Fibroblast of villous mesenchyme (primary cell): ENCODE results near the gene ZSCAN22. TPM values are rescaled to one million over a fixed set of nuclear protein-coding genes. Genes with fewer than 3 reads are reported as not detected.

ENCODE experiments used
- DNase-seq: peaks from one replicate; pipeline ENCODE4 v3.0.0-alpha.2; 2010; ENCODE audit warnings: low read depth
- H3K4me3 ChIP-seq: 2 replicates; pipeline ENCODE4 v1.5.1; 2011; ENCODE audit warnings: low read depth, mild to moderate bottlenecking, low read length
- total RNA-seq: library from RNA; depleted of rRNA; stranded (reverse); fragments of >200 nt; gene quantifications from 2 replicates; pipeline ENCODE4 v1.2.3, GENCODE V29; 2012
- TF ChIP-seq, protein P1 (sequence below): IDR thresholded peaks from 2 replicates; pipeline ENCODE4 v1.5.1; 2012; ENCODE audit warnings: low read depth, mild to moderate bottlenecking, low read length; ENCODE audit not compliant: insufficient read depth

Gene ZSCAN22
- total RNA-seq, 1 donor, result 3.0 TPM

DNA sequence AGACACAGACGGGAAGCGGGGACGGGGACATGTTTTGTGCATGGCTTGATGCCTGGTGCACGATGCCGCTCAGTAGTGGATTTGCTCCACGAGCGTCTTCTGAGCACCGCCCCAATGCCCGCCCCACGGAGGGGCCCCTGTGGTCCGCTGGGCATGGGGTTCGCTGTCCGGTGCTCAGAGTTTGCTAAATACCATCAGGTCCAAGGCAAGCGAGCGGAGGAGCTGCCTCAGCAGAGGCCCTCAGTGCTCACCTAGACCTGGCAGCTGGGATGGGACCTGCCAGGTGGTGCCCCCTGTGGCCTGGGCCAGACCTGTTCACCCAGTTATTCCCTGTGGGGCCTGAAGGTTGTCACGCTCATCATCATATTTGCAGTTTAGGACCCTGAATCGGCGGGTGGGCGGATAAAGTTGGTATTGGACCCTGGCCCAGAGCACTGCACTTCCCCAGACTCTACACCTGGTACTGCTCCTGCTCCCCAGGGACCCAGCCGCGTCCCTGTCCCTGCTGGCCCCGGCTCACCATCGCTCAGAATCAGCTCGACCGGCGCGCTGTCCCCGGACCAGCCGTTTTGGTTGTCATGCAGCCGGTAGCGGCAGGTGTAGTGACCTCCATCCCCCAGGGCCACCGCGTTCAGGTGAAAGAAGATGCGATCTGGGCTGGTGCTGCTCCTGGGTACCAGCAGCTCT is 24.2 kb downstream of the ZSCAN22 start:
- no peak overlapping the region for H3K4me3 ChIP-seq
- TF ChIP-seq, protein P1, sequence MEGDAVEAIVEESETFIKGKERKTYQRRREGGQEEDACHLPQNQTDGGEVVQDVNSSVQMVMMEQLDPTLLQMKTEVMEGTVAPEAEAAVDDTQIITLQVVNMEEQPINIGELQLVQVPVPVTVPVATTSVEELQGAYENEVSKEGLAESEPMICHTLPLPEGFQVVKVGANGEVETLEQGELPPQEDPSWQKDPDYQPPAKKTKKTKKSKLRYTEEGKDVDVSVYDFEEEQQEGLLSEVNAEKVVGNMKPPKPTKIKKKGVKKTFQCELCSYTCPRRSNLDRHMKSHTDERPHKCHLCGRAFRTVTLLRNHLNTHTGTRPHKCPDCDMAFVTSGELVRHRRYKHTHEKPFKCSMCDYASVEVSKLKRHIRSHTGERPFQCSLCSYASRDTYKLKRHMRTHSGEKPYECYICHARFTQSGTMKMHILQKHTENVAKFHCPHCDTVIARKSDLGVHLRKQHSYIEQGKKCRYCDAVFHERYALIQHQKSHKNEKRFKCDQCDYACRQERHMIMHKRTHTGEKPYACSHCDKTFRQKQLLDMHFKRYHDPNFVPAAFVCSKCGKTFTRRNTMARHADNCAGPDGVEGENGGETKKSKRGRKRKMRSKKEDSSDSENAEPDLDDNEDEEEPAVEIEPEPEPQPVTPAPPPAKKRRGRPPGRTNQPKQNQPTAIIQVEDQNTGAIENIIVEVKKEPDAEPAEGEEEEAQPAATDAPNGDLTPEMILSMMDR, result no peak
- DNase-seq, result no peak

DNA sequence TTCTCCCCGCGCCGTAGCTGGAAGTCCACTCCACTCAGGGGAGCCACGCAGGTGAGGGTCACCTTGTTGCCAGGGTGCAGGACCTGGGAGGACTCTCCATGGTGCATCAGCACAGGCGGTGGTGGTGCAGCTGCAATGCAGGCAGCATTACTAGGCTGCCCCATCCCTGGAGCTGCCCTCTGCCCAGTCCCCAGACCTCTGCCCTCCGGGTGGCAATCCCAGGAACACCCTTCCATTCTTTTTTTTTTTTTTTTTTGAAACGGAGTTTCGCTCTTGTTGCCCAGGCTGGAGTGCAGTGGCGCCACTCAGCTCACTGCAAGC is 24.7 kb downstream of the ZSCAN22 start:
- no peak overlapping the region for H3K4me3 ChIP-seq
- DNase-seq, result no peak
- TF ChIP-seq, protein P1, result no peak

DNA sequence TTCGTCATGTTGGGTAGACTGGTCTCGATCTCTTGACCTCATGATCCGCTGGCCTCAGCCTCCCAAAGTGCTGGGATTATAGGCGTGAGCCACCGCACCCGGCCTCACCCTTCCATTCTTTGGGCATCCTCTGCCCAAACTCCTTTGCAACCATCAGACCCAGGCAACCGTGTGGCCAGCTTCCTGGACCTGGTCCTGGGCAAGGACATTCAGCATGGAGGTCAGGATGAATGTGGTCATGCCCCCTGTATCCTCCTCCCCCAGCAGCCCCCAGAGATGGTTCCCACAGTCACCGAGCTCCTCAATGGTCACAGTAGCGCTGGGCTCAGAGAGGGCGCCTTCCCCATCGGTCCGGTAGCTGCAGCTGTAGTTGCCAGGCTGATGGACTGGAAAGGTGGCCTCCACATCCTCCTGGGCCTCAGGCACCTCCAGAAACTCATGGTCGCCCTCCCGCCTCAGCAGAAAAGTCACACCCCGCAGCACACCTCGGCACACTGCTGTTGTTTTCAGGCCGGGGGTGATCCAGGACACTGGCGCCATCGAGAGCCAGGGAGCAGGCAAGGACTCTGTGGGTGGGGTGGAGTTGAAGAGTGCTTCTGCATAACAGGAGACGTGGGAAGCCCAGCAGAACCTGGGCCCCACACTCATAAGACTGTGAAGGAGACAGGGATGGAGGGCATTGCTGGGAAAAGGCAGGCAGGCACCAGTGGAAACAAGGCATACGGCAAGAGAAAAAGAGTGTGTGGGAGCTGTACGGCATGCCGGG is 25.4 kb downstream of the ZSCAN22 start:
- no peak overlapping the region for H3K4me3 ChIP-seq
- TF ChIP-seq, protein P1, result no peak
- no peak for DNase-seq

DNA sequence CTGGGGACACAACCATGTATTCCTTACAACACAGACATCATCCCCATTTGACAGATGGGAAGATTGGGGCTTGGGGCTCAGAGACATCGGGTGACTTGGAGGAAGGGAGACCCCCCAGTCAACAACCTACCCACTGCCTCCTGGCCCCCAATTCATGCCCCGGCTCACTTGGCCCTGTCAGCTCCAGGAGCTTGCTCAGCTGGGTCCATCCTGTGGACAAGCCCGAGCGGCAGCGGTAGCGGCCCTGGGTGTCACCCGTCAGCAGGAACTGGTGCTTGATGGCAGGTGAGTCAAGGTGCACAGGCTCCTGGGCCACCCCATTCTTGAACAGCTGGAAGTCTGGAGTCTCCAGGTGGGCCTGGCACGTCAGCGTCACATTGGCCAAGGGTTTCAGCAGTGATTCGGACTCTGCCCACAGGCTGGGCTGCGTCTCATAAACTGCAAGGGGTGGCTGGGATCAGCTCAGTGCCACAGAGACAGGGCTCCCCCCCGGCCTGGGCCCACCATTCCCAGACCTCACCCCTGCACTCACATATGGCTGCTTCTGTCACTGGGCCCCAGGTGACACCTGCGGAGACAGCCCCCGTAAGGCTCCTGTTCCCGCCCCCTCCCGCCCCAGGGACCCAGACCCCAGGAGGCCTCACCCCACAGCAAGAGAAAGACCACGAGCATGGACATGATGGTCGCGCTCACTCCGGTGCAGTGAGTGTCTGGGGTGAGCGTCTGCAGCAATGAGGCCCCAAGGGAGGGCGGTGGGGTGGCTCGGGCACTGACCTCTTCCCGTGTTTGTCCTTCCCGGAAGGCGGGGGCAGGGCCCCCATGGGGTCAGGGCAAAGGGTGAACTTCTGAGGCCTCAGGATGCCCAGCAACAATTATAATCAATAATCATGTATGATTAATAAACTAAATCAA is 26.2 kb downstream of the ZSCAN22 start, which contains the start of gene A1BG:
A1BG (minus strand) TSS at position 733 of the 912 bp plus-strand sequence; CDS start at position 678, 55 bp downstream.
- no peak for DNase-seq
- H3K4me3 ChIP-seq, result no peak within 1 kb of the TSS
- TF ChIP-seq, protein P1, result no peak

DNA sequence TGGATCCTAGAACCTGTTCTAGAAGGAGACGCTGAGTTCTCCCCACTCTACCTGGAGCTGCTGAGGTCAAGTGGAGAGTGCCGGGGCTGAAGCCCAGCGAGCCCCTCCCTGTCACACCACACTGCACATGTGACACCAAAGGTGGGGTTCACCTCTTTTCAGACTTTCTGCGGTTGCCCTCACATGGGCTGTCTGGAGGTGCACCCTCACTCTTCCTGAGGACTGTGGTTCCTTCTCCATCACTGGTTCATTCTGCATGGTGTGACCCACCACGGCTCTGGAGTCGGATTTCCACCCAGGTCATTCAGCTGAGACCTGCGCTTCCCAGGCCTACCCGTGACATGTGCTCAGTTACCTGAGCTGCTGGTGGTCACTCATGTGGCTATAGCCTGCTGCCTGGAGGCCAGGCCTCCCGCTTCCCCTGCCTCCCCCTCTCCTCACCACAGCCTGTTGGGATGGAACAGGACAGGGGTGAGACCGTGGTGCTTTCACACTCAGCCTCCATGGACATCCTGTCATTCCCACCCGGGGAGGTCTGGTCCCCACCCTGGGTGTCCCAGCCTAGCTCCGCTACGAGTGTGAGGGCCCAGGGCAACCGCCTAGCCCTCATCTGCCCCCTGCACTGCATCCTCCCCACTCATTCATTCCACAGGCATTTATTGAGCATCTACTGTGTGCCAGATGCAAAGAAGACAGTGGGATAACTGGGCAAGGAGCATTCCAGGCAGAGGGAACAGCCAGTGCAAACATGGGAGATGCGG is 27.1 kb downstream of the ZSCAN22 start:
- no peak for DNase-seq
- TF ChIP-seq, protein P1, result no peak
- no peak overlapping the region for H3K4me3 ChIP-seq

DNA sequence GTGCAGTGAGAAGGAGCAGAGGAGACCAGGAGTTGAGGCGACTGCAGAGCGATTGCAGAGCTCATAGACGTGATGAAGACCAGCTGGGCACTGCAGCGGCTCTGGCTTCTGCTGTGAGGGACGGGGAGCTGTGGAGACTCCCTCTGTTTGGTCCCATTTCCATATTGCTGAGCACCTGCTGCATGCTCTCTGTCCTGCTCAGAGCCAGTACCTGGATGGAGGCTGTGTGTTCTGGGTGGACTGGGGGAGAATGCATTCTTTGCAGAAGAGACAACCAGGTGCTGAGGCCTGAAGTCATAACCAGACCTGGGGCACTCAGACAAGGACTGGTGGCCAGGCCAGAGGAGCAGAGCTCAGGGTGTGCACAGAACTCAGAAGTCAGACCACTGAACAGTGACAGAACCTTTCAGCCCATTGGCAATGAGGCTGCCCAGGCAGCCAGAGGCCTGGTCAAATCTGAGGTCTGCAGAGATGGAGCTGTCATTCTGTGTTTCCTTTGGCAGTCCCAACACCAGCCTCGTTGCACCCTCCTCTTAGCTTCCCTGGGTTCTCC is 27.8 kb downstream of the ZSCAN22 start:
- H3K4me3 ChIP-seq, result no peak overlapping the region
- TF ChIP-seq, protein P1, result no peak
- DNase-seq, result no peak
